ENCODE measurements around the gene CFAP53.

The CFAP53 gene

DNA sequence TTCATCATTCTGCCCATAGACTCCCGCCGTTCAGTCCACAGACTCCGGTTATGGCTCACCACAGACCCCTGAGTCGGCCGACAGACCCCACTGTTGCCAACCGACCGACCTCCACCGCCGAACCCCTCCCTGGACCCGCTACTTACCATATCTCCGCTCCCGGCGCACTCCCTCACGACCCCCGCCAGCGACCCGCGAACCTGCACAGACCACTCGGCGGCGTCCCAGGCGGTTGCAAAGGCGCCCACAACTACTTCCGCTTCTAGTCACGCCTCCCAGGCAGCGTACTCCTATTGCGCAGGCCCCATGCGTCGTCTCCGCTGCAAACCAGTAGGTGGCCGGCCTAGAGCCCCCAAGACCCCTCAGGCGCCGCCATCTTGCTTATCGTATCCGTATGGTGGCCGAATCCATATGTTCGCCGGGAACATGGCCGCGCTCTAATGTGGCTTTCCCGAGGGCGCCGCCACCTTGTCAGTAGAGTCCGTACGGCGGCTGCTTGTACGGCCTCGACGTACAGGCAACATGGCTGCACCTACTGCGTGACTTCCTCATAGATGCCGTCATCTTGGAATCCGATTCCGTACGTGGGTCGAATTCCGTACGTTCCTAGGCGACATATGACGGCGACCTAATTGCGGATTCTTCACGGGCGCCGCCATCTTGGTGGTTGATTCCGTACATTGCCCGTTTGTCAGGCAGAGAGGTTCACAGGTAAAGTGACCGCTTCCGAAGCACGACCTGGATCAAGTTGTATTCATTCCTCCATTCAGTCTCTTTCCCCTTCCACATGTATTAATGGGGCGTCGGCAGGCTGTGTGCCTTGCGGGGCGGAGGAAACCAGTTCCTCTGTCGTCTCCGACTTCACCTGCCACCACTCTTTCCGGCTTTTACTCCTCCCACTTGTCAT lies 21.4 kb upstream of the CFAP53 start, which contains the start of gene CXXC1:
Gene CXXC1, minus strand, starts transcription at position 252 of the 907 bp plus-strand sequence. Its CDS starts 103 bp downstream, at position 149.
- DNase-seq (ENCODE audit: low spot score) = peak; percentile 100

DNA sequence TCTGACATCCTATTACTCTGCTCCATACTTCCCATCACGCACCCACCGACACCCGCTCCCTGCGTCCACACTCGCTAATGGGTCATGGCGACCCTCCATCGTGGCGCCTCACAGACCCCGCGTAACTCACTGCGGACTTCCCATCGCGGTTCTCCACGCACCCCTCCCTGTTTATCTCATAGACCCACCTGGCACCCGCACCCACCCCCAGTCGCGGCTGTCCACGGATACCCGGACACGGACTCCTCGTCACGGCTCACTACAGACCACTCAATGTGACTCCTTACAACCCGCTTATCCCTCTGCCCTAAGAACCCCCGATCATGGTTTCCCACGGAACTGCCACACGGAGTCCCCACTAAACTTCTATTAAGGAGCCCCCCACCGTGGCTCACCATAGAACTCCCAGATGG lies 20.7 kb upstream of the CFAP53 start:
- DNase-seq (ENCODE audit: low spot score) = no peak

DNA sequence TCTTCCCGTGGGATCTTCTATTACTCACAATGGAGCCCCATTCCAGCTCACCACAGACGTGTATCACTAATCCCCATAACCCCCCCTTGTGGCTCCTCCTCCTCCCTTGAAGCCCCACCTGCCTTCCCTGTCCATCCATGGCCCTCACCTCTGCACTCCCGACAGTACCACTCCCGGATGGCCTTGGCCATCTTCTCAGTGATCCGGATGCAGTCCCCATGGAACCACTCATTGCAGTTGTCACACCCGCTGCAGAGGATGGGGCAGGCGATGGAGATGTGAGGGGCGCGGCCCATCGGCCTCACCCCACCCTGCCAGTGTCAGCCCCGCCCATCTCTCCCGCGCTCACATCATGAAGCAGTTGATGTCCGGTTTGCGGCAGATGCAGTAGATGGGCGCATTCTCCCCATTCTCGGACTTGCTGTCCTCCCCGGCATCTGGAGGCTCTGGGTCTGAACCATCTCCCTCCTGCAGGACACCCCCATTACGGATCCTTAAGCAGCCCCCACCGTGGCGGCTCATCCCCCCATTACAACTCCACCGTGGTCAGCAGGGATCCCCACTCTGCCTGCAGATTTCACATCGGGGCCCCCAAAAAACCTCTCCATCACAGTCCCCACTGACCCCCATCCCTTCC lies 20.2 kb upstream of the CFAP53 start:
- DNase-seq (ENCODE audit: low spot score) = no peak

DNA sequence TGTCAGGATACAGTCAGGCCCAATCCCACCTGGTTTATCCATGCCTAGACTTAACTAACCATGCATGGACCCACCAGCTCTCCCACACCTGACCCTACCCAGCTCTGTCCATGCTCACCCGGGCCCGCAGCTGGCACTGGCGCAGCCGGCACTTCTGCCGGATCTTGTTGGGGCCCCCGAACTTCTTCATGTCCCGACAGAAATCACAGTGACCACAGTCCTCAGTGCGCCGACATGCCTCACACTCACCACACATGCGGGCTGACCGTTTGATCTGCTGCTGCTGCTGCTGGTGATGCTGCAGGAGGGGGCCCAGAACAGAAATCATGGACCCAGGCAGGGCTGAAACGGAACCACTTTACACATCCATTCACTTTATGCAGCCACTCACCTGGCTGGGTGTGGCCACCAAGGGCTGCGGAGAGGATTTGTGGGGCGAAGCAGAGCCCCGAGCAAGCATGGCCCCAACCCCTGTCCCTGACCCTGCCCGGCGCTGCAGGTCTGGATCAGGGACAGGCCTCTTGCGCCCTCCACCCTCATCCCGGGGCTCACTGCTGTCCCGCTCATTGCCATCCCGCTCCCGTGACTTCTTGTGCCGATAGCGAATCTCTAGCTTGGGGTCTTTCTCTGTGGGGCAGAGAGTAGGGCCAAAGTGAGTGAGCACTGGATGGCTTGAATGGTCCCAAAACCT lies 19.5 kb upstream of the CFAP53 start:
- no peak for DNase-seq (ENCODE audit: low spot score)

DNA sequence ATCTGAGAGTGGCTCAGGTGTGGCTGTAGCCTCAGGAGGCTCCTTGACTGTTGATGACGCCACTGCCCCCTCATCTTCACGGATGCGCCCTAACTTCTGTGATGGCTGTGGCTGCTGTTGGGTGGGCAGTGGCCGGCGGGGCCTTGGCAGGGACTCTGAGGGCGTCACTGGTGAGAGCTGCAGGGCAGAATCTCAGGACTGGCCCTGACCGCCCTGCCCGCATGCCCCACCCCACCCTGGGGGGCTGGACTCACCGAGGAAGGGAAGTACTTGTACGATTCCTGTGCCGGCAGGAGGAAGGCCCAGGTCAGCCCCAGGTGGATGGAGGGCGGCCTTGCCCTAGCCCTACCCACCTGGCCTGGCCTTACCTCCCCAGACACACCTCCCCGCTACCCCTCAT lies 18.8 kb upstream of the CFAP53 start:
- no peak for DNase-seq (ENCODE audit: low spot score)

DNA sequence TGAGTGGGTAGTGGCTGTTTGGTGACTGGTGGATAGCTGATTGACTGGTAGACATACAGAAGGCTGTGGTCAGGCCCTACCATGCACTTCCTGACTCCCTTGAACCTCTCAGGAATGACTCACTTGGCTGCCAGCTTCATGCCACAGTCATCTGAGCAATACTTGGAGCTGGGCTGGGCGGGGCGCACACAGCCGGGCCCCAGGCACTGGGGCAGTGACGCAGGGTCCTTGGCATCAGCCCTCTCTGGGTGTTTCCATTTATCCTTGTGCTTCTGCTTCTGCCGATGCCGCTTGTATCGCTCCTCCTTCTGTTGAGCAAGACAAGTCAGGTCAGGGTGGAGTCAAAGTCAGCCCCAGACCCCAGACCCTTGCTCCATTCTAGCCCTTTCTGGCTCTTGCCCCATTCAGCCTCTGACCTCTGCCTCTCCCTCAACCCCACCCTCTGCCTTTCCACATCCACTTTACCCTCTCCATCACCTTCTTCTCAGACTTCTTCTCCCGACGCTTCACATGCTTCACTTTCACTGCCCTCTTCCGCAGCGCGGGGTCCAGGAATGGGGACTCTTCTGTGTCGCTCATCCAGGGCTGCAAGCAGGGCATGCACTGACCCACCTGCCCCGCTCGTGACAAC lies 18.1 kb upstream of the CFAP53 start:
- DNase-seq (ENCODE audit: low spot score) = no peak

DNA sequence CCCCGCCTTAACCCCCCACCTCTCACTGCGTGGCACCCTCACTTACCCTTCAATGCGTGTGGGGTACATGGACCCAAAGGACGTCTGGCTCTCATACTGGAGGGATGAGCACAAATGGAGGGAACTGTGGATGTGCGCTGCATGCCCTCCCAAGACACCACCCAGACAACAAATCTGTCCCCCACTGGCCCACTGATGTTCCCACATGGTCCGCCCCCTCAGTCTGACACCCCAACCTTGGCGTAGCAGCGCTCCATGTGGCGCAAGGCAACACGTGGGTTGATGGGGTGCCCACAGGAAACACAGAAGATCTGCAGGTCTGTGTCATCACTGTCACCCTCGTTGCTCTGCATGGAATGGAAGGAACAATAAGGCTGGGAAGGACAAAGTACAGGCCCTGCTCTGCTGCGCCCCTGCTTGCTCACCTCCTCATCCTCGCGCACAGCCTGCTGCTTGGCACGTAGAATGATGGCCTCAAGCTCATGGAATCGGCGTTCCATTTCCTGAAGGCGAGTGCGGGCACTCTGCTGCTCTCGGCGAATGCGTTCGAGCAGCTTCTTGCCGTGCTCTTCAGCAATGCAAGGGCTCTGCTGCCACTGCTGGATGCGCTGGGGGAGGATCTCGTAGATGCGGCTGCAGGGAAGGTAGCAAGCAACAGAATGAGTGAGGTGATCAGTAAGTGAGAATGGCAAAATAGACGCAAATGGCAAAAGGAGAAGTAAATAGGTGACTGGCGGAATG lies 17.3 kb upstream of the CFAP53 start:
- DNase-seq (ENCODE audit: low spot score) = no peak

DNA sequence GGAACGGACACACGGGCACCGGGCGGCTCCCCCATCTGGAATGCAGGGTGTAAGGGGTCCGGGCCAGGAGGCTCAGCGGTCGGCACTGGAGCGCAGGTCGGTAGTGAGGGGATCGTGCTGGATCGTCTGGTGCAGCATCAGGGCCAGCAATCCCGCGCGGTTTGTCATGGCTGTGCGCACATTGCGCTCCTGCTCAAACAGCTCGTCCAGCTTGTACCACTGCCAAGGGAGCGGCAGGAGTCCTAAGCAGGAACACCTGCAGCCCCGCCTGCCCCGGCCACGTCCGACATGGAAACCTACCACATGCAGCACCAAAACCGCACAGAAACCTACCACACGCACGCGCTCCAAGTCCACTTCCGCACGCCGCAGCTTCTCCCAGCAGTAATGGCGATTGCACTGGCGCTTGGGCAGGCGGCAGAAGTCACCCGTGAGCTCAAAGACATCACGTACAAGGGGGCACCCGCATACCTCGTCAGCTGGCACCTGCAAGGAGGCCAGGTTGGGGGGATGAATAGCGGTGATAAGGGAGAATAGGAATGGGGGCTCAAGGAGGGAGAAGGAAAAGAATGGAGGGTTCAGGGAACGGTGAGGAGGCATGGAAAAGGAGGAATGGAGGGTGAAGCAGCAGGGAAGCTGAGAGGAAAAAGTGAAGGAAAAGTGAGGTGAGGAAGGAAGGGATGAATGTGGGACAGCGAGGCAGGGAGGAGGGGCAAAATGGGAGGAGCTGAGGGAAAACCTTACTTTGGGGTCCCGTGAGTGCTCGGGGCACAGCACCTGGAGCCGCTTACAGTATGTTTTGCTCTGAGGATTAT lies 16.4 kb upstream of the CFAP53 start:
- no peak for DNase-seq (ENCODE audit: low spot score)

DNA sequence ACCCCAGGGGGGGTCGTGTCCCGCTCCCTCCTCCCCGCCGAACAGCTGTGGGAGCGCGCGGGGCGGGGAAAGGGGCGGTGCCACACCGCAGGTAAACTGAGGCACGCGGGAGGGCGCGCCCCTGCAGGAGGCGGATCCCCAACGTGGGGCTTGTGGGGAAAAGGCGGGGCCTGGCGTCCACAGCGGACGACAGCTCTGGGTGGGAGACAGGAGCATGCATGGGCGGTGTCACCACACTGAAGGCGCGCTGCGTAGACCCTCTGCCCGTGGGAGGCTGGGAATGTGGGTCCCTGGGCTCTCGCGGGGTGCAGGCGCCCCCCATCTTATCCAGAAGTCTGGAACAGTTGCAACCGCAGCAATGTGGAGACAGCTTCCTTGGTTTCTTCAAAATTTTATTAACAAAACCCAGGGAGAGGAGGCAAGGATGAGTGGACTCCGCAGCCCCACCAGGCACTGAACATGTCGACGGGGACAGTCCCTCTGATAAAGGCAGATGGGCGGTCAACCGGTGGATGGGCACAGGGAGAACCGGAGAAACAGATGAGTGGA lies 15.8 kb upstream of the CFAP53 start:
- no peak for DNase-seq (ENCODE audit: low spot score)

DNA sequence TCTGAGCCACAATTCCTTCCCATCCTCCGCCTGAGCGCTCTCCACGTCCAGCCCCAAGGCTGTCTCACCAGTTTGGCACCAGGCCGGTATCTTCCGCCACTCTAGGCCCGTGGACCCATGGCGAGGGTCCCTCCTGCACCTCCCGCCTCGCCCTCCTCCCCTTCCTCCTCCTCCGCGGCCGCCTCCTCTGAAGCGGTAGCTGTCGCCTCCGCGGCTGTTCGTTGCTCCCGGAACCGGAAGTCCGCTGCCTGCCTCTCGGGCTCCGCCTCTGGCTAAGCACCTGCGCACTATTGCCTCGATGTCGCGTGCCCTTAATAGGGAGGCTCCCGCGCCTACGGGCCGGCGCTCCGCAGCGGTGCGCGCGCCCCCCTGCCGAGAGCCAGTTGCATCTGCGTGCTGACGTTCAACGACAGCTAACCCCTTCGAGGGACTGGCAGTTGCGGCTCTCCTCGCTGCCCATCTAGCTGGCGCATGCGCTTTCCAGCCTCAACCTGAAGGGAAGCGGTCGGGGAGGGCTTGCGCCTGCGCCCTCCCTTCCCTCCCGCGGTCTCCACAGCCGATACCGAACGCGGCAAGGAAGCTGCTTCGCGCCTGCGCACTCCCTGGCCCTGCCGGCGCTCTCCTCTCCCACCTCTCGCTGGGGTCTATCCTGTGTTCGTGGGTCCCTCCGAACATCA lies 15.1 kb upstream of the CFAP53 start, which contains the start of gene MBD1:
Gene MBD1, minus strand, starts transcription at position 229 of the 677 bp plus-strand sequence. CDS start 1,531 bp downstream, outside the sequence.
- peak; percentile 99 for DNase-seq (ENCODE audit: low spot score)

DNA sequence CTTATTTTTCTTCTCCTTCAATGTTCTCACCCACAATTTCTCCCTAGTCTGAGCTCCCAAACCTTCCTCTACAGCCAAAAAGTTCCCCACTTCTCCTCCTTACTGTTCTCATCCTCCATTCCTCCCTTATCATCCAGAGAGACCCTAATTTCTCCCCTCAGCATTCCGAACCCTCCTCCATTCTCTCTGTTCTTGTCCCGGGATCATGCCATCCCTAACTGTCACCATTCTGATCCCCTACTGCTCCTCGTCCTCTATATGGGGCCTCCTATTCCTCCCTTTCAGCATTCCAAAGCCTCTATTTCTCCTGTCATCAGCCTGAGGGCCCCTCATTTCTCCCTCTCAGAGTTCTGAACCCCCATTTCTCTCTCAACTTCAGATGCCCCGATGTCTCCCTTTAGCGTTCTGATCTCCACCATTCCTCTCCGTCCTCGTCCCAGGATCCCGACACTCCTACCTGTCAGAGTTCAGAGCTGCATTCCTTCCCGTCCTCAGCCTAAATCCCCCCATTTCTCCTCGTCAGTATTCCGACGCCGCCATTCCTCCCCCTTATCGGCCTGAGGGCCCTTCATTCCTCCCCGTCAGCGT lies 14.5 kb upstream of the CFAP53 start:
- no peak for DNase-seq (ENCODE audit: low spot score)

DNA sequence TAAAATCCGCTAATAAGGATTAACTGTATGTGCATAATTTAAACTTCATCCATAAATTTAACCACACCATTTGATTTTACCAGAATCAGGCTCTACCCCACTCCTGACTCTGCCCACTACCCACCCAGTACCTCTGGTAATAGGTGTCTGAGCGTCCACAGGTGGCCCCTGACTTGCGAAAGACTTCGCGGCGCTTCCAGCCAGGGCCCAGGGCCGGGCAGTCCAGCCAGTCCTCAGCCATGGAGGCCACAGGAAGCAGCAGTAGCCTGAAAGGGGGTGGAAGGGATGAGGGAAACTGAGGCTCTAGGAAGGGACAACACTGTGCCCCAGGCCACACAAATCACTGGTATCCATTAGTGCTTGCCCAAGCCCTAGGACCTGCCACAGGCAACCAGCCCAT lies 13.5 kb upstream of the CFAP53 start:
- DNase-seq (ENCODE audit: low spot score) = no peak

DNA sequence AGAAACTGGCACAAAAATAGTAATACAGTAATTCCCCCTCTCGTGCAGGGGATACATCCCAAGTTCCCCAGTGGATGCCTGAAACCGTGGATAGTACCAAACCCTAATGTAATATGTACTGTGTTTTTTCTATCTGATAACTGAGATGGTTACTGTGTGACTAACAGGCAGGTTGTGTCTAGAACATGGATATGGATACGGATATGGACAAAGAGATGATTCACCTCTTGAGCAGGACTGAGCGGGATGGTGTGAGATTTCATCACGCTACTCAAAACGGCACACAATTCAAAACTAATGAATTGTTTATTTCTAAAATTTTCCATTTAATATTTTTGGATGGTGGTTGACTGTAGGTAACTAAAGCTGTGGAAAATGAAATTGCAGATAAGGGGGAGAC lies 11.6 kb upstream of the CFAP53 start:
- DNase-seq (ENCODE audit: low spot score) = no peak

DNA sequence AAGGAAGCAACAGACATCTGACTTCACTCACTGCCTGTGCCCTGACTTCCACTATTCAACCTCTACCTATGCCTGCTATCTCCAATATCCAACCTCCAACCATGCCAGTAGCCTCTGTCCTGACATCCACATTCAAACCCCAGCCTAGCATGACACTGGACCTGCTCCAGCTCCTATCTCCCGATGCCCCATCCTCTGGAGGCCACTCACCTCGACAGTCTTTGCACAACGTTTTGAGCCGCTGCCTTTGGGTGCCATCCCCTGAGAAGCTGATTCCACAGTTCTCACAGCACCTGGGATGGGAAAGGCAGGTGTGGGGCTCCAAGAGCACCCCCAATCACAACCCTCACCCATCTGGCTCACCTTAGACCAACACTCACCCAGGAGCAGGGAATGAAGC lies 10.2 kb upstream of the CFAP53 start:
- DNase-seq (ENCODE audit: low spot score) = no peak

DNA sequence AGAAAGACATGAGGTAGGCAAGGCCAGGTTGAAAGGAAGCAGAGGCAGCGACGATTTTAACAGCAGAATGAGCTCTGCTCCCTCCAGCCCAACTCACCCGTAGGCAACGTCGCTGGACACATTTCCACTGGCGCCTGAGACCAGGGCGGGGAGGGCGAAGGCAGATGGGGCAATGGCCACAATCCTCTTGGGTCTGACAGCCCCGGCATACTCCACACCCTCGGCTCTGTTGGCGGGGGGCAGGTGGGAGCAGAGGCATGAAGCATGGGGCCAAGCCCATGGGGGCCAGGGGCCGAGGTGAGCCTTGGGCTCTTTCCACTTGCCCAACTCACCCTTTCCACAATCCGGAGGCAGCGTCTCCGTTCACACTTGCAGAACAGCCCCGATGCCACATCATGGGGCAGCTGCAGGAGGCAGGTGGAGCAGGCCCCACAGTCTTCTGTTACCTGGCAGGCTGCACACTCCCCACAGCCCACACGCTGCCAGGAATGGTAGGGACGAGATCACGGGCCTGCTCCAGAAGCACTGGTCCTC lies 9.3 kb upstream of the CFAP53 start:
- DNase-seq (ENCODE audit: low spot score) = no peak

DNA sequence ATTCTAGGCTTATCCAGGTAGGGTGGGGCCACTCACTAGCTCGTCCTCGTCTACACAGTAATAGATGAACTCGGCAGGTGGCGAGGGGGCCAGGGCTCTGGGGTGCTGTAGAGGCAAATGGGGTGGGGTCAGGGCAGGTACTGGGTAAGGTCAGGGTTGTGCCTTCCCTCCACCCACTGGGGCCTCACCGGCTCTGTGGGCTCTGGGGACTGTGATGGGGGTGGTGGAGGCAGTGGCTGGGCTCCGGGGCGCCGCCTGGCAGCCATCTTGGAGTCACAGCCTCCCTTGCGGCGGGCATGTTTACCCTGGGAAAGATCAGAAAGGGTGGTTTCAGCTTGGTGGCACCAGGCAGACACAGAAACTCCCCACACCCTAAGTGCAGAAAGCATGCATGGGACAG lies 8.6 kb upstream of the CFAP53 start:
- DNase-seq (ENCODE audit: low spot score) = no peak

DNA sequence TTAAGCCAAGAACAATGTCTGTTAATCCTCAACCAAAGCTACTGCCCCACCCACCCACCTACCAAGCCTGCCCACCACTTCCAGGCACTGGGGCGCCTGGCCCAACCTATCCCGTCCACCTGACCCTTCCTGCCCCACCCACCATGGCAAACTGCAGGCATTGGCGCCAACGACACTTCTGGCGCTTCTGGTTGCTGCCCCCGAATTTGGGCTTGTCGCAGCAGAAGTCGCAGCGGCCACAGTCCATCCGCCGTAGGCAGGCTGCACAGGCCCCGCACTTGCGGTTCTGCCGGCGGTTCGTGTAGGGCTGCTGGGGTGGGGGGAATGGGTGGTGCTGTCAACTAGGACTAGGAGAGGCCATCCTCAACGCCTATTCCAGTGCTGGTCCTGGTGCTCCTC lies 7.7 kb upstream of the CFAP53 start:
- no peak for DNase-seq (ENCODE audit: low spot score)

DNA sequence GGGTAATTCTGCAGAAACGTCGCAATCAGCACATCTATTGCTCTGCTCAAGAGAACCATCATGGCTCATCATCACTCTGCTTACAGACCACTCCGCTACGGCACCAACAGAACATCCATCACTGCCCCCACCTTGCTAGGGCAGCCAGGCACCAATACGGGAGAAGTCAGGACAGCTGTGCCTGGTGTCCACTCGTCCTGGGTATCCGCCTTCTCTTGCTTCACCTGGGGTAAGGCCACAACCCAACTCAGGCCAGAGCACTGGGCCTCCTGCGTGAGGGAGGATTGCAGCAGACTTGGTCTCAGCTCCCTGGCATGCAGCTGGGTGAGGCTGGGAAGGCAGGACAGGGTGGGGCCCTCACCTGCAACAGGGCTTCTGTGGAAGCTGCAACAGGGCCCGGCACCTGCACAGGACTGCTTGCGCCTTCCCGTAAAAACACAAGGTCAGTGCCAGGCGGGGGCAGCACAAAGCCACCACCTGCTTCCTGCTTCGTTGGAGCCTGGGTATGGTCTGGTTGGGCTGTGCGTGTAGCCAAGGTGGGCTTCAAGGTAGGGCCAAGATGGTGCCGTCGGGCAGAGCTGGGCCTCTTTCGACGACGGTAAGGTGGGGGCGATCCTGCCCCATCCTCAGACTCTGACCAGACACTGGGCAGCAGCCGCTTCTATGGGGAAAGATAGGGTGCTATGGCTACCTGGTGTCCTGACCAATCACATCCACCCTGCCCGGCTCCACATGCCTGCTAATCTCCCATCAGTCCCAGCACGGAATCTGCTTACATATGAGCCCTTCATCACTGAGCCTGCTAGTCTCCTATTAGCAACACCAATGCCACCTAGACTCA lies 7.1 kb upstream of the CFAP53 start:
- DNase-seq (ENCODE audit: low spot score) = no peak

Data from putamen (tissue), 1 donor.